Mesenchymal stem cell (in vitro differentiated cells and primary cell): ENCODE results near the gene SERGEF.
A peak's percentile ranks its signal among the peaks of the same experiment; 100 is the strongest.

Source experiments
- DNase-seq: peaks from one replicate; pipeline ENCODE4 v3.0.0-alpha.2; 2013
- H2AFZ ChIP-seq: one replicate; pipeline ENCODE4 v1.6.1; 2013; ENCODE audit warnings: low read depth, mild to moderate bottlenecking, control low read depth, inconsistent platforms, low read length, moderate library complexity
- H2AK5ac ChIP-seq: 2 replicates; pipeline ENCODE4 v1.6.1; 2013; ENCODE audit warnings: low read length, moderate library complexity, mild to moderate bottlenecking, inconsistent platforms; ENCODE audit not compliant: severe bottlenecking
- H2BK120ac ChIP-seq: one replicate; pipeline ENCODE4 v1.6.1; 2013; ENCODE audit warnings: low read depth, mild to moderate bottlenecking, inconsistent platforms, low read length, moderate library complexity
- H2BK12ac ChIP-seq, 2 experiments: one replicate each; pipeline ENCODE4 v1.6.1; 2013; ENCODE audit warnings: inconsistent platforms in 2 of 2, low read length in 2 of 2, mild to moderate bottlenecking in 2 of 2, moderate library complexity in 2 of 2, control low read depth in 1 of 2
- H2BK15ac ChIP-seq: one replicate; pipeline ENCODE4 v1.6.1; 2013; ENCODE audit warnings: mild to moderate bottlenecking, low read depth, inconsistent platforms; ENCODE audit not compliant: poor library complexity, severe bottlenecking
- H2BK5ac ChIP-seq: 2 replicates; pipeline ENCODE4 v1.6.1; 2013; ENCODE audit warnings: low read depth, mild to moderate bottlenecking, low read length, control low read depth, inconsistent platforms; ENCODE audit not compliant: poor library complexity, severe bottlenecking
- H3K14ac ChIP-seq, 2 experiments: one replicate each; pipeline ENCODE4 v1.6.1; 2013; ENCODE audit warnings: inconsistent platforms in 2 of 2, low read length in 2 of 2, control low read depth in 1 of 2, mild to moderate bottlenecking in 1 of 2, moderate library complexity in 1 of 2
- H3K18ac ChIP-seq, 2 experiments: one replicate each; pipeline ENCODE4 v1.6.1; 2013; ENCODE audit warnings: inconsistent platforms in 2 of 2, low read length in 2 of 2, control low read depth in 1 of 2, low read depth in 1 of 2, mild to moderate bottlenecking in 1 of 2
- H3K23ac ChIP-seq, 2 experiments: one replicate each; pipeline ENCODE4 v1.6.1; 2013; ENCODE audit warnings: inconsistent platforms in 2 of 2, low read length in 2 of 2, mild to moderate bottlenecking in 2 of 2, moderate library complexity in 2 of 2, control low read depth in 1 of 2
- H3K27ac ChIP-seq: 2 replicates; pipeline ENCODE4 v1.5.1; 2013; ENCODE audit warnings: mild to moderate bottlenecking, moderate library complexity, low read length, control low read depth, inconsistent platforms; ENCODE audit not compliant: poor library complexity, severe bottlenecking
- H3K27me3 ChIP-seq, 2 experiments: 2 replicates each; pipeline versions ENCODE4 v1.6.1 to v1.7.0; 2013; ENCODE audit warnings: low read length in 2 of 2, mild to moderate bottlenecking in 2 of 2, moderate library complexity in 2 of 2, control low read depth in 1 of 2, inconsistent platforms in 1 of 2; ENCODE audit not compliant: control insufficient read depth in 1 of 2, insufficient read depth in 1 of 2
- H3K36me3 ChIP-seq, 2 experiments: 2 replicates each; pipeline versions ENCODE4 v1.6.1 to v1.7.0; 2013; ENCODE audit warnings: low read length in 2 of 2, control low read depth in 1 of 2, inconsistent platforms in 1 of 2, low read depth in 1 of 2, mild to moderate bottlenecking in 1 of 2; ENCODE audit not compliant: insufficient read depth in 2 of 2, control insufficient read depth in 1 of 2
- H3K4ac ChIP-seq, 2 experiments: one replicate each; pipeline ENCODE4 v1.6.1; 2013; ENCODE audit warnings: inconsistent platforms in 2 of 2, low read length in 2 of 2, mild to moderate bottlenecking in 2 of 2, moderate library complexity in 2 of 2, control low read depth in 1 of 2, low read depth in 1 of 2
- H3K4me1 ChIP-seq: 2 replicates; pipeline ENCODE4 v1.6.1; 2013; ENCODE audit warnings: low read depth, low read length, control low read depth; ENCODE audit not compliant: control insufficient read depth, insufficient read depth
- H3K4me2 ChIP-seq: 2 replicates; pipeline ENCODE4 v1.6.1; 2013; ENCODE audit warnings: low read length, mild to moderate bottlenecking, inconsistent platforms; ENCODE audit not compliant: poor library complexity, severe bottlenecking
- H3K4me3 ChIP-seq, 2 experiments: 2 replicates each; pipeline versions ENCODE4 v1.5.1 to v1.7.0; 2013; ENCODE audit warnings: low read length in 2 of 2, mild to moderate bottlenecking in 2 of 2, control low read depth in 1 of 2, low read depth in 1 of 2; ENCODE audit not compliant: insufficient read depth in 1 of 2
- H3K79me1 ChIP-seq: replicated peaks from 2 replicates; pipeline ENCODE4 v1.6.1; 2013; ENCODE audit warnings: mild to moderate bottlenecking, control low read depth, low read length, inconsistent platforms; ENCODE audit not compliant: poor library complexity, severe bottlenecking
- H3K9ac ChIP-seq: 2 replicates; pipeline ENCODE4 v1.7.0; 2013; ENCODE audit warnings: mild to moderate bottlenecking, low read length, moderate library complexity
- H3K9me3 ChIP-seq: 2 replicates; pipeline ENCODE4 v1.7.0; 2013; ENCODE audit warnings: mild to moderate bottlenecking, low read length; ENCODE audit not compliant: control insufficient read depth
- H4K8ac ChIP-seq: one replicate; pipeline ENCODE4 v1.6.1; 2013; ENCODE audit warnings: inconsistent platforms, mild to moderate bottlenecking, low read length, moderate library complexity
- H4K91ac ChIP-seq: one replicate; pipeline ENCODE4 v1.6.1; 2013; ENCODE audit warnings: mild to moderate bottlenecking, low read length, inconsistent platforms
- WGBS: methylation state at CpG from one replicate; pipeline ENCODE4 v1.1.7; 2013; ENCODE audit warnings: mixed read lengths; 5-methylcytosine and 5-hydroxymethylcytosine counted together

SERGEF gene

DNA sequence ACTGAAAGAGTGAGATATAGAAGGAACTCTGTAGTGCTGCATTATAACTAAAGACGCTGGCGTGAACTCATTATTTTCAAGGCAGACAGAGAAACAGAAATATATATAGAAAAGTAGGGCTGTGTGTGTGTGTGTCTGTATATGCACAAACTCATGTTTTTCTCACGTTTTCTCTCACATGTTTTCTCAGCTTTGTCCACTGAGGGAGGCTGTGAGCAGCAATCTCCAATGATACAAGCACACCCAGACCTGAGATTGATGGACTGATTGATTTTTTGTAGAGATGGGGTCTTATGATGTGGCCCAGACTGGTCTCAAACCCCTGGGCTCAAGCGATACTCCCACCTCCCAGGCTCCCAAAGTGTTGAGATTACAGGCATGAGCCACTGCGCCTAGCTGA lies 122.5 kb downstream of the SERGEF start:
- H3K4me1 ChIP-seq = peaks cover 2% of the 10 kb centered on the region
- H3K4me3 ChIP-seq = no peak overlapping the region
- H3K9me3 ChIP-seq = no peaks in the 10 kb centered on the region
- H3K79me1 ChIP-seq = peaks cover 3% of the 10 kb centered on the region
- no peak overlapping the region for H3K4ac ChIP-seq
- H2BK5ac ChIP-seq = no peak overlapping the region
- H3K9ac ChIP-seq = no peak overlapping the region
- H2BK12ac ChIP-seq = no peak overlapping the region
- H3K4me2 ChIP-seq = no peak overlapping the region
- no peak overlapping the region for H2BK120ac ChIP-seq
- H4K8ac ChIP-seq = no peak overlapping the region
- DNase-seq = peak; percentile 6
- no peaks in the 10 kb centered on the region for H3K27me3 ChIP-seq
- peaks cover 0 to 2% of the 10 kb centered on the region in 2 experiments for H3K36me3 ChIP-seq
- H2AK5ac ChIP-seq = no peak overlapping the region
- H2AFZ ChIP-seq = no peak overlapping the region
- H3K14ac ChIP-seq = no peak overlapping the region
- 94% methylated on average over 3 of the region's 5 CpGs for WGBS
- H4K91ac ChIP-seq = no peak overlapping the region
- H2BK15ac ChIP-seq = no peak overlapping the region
- no peak overlapping the region for H3K23ac ChIP-seq
- no peak overlapping the region for H3K27ac ChIP-seq
- H3K18ac ChIP-seq = no peak overlapping the region

DNA sequence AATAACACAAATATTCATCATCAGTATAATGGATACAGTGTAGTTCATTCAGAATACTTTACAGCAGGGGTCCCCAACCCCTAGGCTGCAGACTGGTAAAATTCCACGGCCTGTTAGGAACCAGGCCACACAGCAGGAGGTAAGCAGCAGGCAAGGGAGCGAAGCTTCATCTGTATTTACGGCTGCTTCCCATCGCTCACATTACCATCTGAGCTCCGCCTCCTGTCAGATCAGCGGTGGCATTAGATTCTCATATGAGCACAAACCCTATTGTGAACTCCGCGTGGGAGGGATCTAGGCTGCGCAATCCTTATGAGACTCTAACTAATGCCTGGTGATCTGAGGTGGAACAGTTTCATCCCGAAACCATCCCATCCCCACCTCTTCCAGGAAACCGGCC lies 125.1 kb downstream of the SERGEF start:
- Histone ChIP-seq H3K4me3 (no peak overlapping the region), H3K9ac (no peak overlapping the region), H4K8ac (no peak overlapping the region), H2BK120ac (no peak overlapping the region), H2AFZ (no peak overlapping the region), H2AK5ac (no peak overlapping the region), H3K23ac (no peak overlapping the region), H3K36me3 (no peaks in the 10 kb centered on the region), H3K4me1 (peaks cover 2% of the 10 kb centered on the region), H3K79me1 (no peaks in the 10 kb centered on the region), H3K27ac (no peak overlapping the region), H2BK5ac (no peak overlapping the region), H2BK12ac (no peak overlapping the region), H3K9me3 (no peaks in the 10 kb centered on the region), H3K18ac (no peak overlapping the region), H3K27me3 (no peaks in the 10 kb centered on the region), H2BK15ac (no peak overlapping the region), H3K14ac (no peak overlapping the region), H4K91ac (no peak overlapping the region), H3K4ac (no peak overlapping the region), H3K4me2 (no peak overlapping the region)
- WGBS = 61% methylated on average over 9 of the region's 11 CpGs
- DNase-seq = no peak

DNA sequence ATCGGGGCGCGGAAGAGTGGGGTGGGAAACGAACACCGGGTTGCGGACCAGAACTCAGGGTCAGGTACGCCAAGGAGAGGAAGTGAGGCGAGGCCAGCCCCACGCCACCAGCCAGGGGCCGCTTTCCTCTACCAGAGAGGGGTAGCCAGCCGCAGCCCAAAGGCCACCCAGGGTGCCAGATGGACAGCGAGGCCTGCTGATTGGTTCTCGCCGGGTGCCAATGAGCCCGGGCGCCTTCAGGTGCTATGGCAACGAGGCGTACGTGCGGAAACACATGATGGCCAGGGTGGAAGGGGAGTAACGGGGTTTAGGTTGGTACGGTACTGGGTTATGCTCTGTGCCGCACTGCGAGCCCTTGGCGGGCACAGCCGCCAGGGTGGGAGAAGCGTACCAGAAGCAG lies 128.9 kb downstream of the SERGEF start:
- Histone ChIP-seq H3K4me2 (no peak overlapping the region), H2AK5ac (no peak overlapping the region), H3K4me1 (peaks cover 2% of the 10 kb centered on the region), H2AFZ (no peak overlapping the region), H3K23ac (no peak overlapping the region), H2BK5ac (no peak overlapping the region), H3K14ac (no peak overlapping the region), H2BK15ac (no peak overlapping the region), H3K27me3 (no peaks in the 10 kb centered on the region), H3K9ac (no peak overlapping the region), H3K27ac (no peak overlapping the region), H3K18ac (no peak overlapping the region), H3K4ac (no peak overlapping the region), H3K36me3 (no peaks in the 10 kb centered on the region), H3K79me1 (no peaks in the 10 kb centered on the region), H3K9me3 (no peaks in the 10 kb centered on the region), H4K8ac (no peak overlapping the region), H2BK120ac (no peak overlapping the region), H2BK12ac (no peak overlapping the region), H3K4me3 (no peak overlapping the region), H4K91ac (no peak overlapping the region)
- DNase-seq = no peak
- 93% methylated on average over 27 of the region's 27 CpGs for WGBS

DNA sequence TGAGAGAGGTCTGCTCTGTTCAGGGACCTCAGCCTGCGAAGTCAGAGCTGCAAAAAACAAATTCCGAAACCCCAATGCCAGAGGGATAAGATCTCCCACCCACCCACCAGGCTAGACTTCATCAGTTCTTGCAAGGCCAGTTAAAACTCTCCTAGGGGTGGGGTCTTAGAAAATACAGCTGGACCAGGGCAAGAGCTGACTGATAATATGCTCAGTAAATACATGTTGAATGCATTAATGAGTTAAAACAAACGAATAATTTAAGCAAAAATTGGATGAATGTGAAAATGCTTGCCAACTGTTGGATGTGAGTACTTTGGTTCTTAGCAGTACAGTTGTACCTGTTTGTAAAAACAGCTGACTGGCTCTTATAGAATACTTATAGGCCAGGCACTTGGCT lies 129.8 kb downstream of the SERGEF start:
- Histone ChIP-seq H4K91ac (no peak overlapping the region), H3K27me3 (no peaks in the 10 kb centered on the region), H2AFZ (no peak overlapping the region), H3K4ac (no peak overlapping the region), H3K4me1 (peaks cover 2% of the 10 kb centered on the region), H2BK15ac (no peak overlapping the region), H3K4me2 (no peak overlapping the region), H4K8ac (no peak overlapping the region), H3K9ac (no peak overlapping the region), H3K14ac (no peak overlapping the region), H3K23ac (no peak overlapping the region), H2BK12ac (no peak overlapping the region), H3K4me3 (no peak overlapping the region), H3K18ac (no peak overlapping the region), H3K79me1 (no peaks in the 10 kb centered on the region), H3K27ac (no peak overlapping the region), H3K36me3 (no peaks in the 10 kb centered on the region), H2AK5ac (no peak overlapping the region), H2BK120ac (no peak overlapping the region), H3K9me3 (no peaks in the 10 kb centered on the region), H2BK5ac (no peak overlapping the region)
- WGBS = 100% methylated on average over 1 of the region's 3 CpGs
- DNase-seq = no peak
